Lung (tissue), 12 donors: Measurements from ENCODE around the gene MS4A3. TPM values are rescaled to one million over a fixed set of nuclear protein-coding genes. Genes with fewer than 3 reads are reported as not detected.
"Not testable (repeated sequence)": the region's sequence is repeated elsewhere in the genome, so short reads cannot be mapped to it uniquely, and the experiment has no call there.

Experiments used
- ATAC-seq: fragments of 200-7000 bp; cut with Tn5 transposase; one replicate; pipeline ENCODE4 v1.9.1; 2020; ENCODE audit warnings: moderate number of reproducible peaks; ENCODE audit not compliant: insufficient read depth, low FRiP score
- DNase-seq, 3 donors: peaks; one replicate each; pipeline ENCODE4 v3.0.0-alpha.2; 2013 to 2017
- H3K27ac ChIP-seq, 2 donors: one replicate each; pipeline ENCODE4 v1.5.1; 2013; ENCODE audit warnings: mild to moderate bottlenecking in 2 of 2, moderate library complexity in 2 of 2, control low read depth in 1 of 2, inconsistent platforms in 1 of 2, low read depth in 1 of 2, low read length in 1 of 2
- H3K27me3 ChIP-seq, 3 donors: one replicate each; pipeline ENCODE4 v1.5.1; 2013; ENCODE audit warnings: low read length in 2 of 3; ENCODE audit not compliant: control insufficient read depth in 3 of 3, insufficient read depth in 3 of 3
- H3K36me3 ChIP-seq, 4 donors: one replicate each; pipeline ENCODE4 v1.5.1; 2013; ENCODE audit warnings: low read length in 4 of 4, mild to moderate bottlenecking in 1 of 4, moderate library complexity in 1 of 4; ENCODE audit not compliant: control insufficient read depth in 4 of 4, insufficient read depth in 4 of 4
- H3K4me1 ChIP-seq, 5 donors: one replicate each; pipeline ENCODE4 v1.5.1; 2013; ENCODE audit warnings: low read length in 5 of 5, mild to moderate bottlenecking in 2 of 5, moderate library complexity in 1 of 5; ENCODE audit not compliant: control insufficient read depth in 5 of 5, insufficient read depth in 5 of 5
- H3K4me3 ChIP-seq: one replicate; pipeline ENCODE4 v1.5.1; 2013; ENCODE audit warnings: mild to moderate bottlenecking, control low read depth, moderate library complexity
- H3K9ac ChIP-seq, 2 donors: one replicate each; pipeline ENCODE4 v1.5.1; 2013; ENCODE audit warnings: low read length in 2 of 2, control low read depth in 1 of 2; ENCODE audit not compliant: insufficient read depth in 1 of 2
- H3K9me3 ChIP-seq, 4 donors: one replicate each; pipeline ENCODE4 v1.5.1; 2013; ENCODE audit warnings: low read length in 3 of 4, mild to moderate bottlenecking in 1 of 4, moderate library complexity in 1 of 4; ENCODE audit not compliant: control insufficient read depth in 4 of 4, insufficient read depth in 3 of 4
- CTCF ChIP-seq: IDR thresholded peaks from 2 replicates; pipeline ENCODE4 v1.5.1; 2012; ENCODE audit warnings: mild to moderate bottlenecking; ENCODE audit errors: control extremely low read depth, extremely low read depth
- WGBS, 2 donors: extraction: QIAGEN DNeasy Blood & Tissue Kit; methylation state at CpG; one replicate each; pipeline ENCODE4 v1.1.7; 2013; 5-methylcytosine and 5-hydroxymethylcytosine counted together
- polyA plus RNA-seq, 2 donors: library from polyadenylated mRNA; stranded (reverse); fragments of 200-250 nt; gene quantifications; one replicate each; pipeline ENCODE4 v1.2.1, GENCODE V29; 2013
- total RNA-seq, 2 donors: library from RNA; depleted of rRNA in 1 of 2; stranded (reverse); fragments of >200 nt in 1 of 2; gene quantifications; one replicate each; pipeline ENCODE4 v1.2.1, GENCODE V29; 2014 to 2021
- donor health status: control.
- donor health status: control.
- donor health status: Bipolar disorder and iron deficiency.
- donor health status: healthy.
- donor health status: DM: yes; HTN: yes; CAD: no.

Gene MS4A3
- total and polyA plus RNA-seq, 4 donors: 0.20 to 6.6 (median 1.4) TPM

- no peak for DNase-seq
- H3K27me3 ChIP-seq: no peaks in the 10 kb centered on the region
- H3K4me1 ChIP-seq: no peaks in the 10 kb centered on the region
- WGBS, 2 donors: 78 to 88% methylated on average over 3 of the region's 3 CpGs
- no peak for TF ChIP-seq CTCF
- H3K9ac ChIP-seq: no peak overlapping the region
- H3K36me3 ChIP-seq: no peaks in the 10 kb centered on the region
- peaks cover 0 to 2% (median 0%) of the 10 kb centered on the region in 4 donors for H3K9me3 ChIP-seq
- H3K4me3 ChIP-seq: no peak overlapping the region
- H3K27ac ChIP-seq: no peak overlapping the region
- no peak for ATAC-seq
These were observed 27.3 kb upstream of the MS4A3 start for GRCh38 chr11:60029015-60029632.

GRCh38 chr11:60040109-60040508 is 16.4 kb upstream of the MS4A3 start, which contains the start of gene OOSP2:
Gene OOSP2, plus strand, starts transcription at chr11:60040409. Its CDS starts 51 bp downstream, at chr11:60040460.
- Histone ChIP-seq H3K4me3 (no peak within 1 kb of the TSS), H3K9ac (no peak within 1 kb of the TSS), H3K27me3 (no peaks in the 10 kb centered on the region), H3K9me3 (no peaks in the 10 kb centered on the region), H3K4me1 (no peaks in the 10 kb centered on the region), H3K27ac (no peak within 1 kb of the TSS), H3K36me3 (no peaks in the 10 kb centered on the region)
- TF ChIP-seq CTCF: no peak
- 86 to 89% methylated on average over 8 of the region's 8 CpGs for WGBS, 2 donors
- DNase-seq: no peak
- no peak for ATAC-seq

- ATAC-seq, H3K27me3 ChIP-seq, H3K4me1 ChIP-seq, H3K36me3 ChIP-seq, H3K4me3 ChIP-seq, H3K27ac ChIP-seq, H3K9me3 ChIP-seq, H3K9ac ChIP-seq, DNase-seq: not testable (repeated sequence)
These were observed 6.0 kb upstream of the MS4A3 start for GRCh38 chr11:60050422-60050821.

GRCh38 chr11:60050839-60051238 is 5.6 kb upstream of the MS4A3 start:
- 43 to 83% methylated on average over 3 of the region's 3 CpGs for WGBS, 2 donors
- not testable (repeated sequence) for H3K36me3 ChIP-seq, H3K27me3 ChIP-seq, H3K4me3 ChIP-seq, H3K9ac ChIP-seq, ATAC-seq, H3K4me1 ChIP-seq, H3K9me3 ChIP-seq, DNase-seq, H3K27ac ChIP-seq
